ENCODE measurements around the gene IL36RN.

The IL36RN gene

GRCh38 chr2:113102133-113102532 is 43.1 kb downstream of the IL36RN start:
- DNase-seq (ENCODE audit: low spot score), result no peak

GRCh38 chr2:113103277-113103676 is 44.3 kb downstream of the IL36RN start:
- DNase-seq (ENCODE audit: low spot score), result no peak

GRCh38 chr2:113104054-113104611 is 45.1 kb downstream of the IL36RN start:
- no peak for DNase-seq (ENCODE audit: low spot score)

GRCh38 chr2:113105047-113105785 is 46.2 kb downstream of the IL36RN start:
- no peak for DNase-seq (ENCODE audit: low spot score)

GRCh38 chr2:113111121-113111520 is 52.1 kb downstream of the IL36RN start:
- DNase-seq (ENCODE audit: low spot score), result no peak

- no peak for DNase-seq (ENCODE audit: low spot score)
Measured at GRCh38 chr2:113111823-113112287, 52.9 kb downstream of the IL36RN start.

GRCh38 chr2:113112441-113112840 is 53.4 kb downstream of the IL36RN start:
- DNase-seq (ENCODE audit: low spot score), result no peak

- no peak for DNase-seq (ENCODE audit: low spot score)
Measured at GRCh38 chr2:113112871-113113270, 53.9 kb downstream of the IL36RN start.

- DNase-seq (ENCODE audit: low spot score), result no peak
Measured at GRCh38 chr2:113113807-113114206, 54.8 kb downstream of the IL36RN start.
